SKM-1 (cell line): ENCODE measurements around the gene TIMM13.
"Not testable (repeated sequence)": the region's sequence is repeated elsewhere in the genome, so short reads cannot be mapped to it uniquely, and the experiment has no call there.

Experiments
- DNase-seq: peaks from one replicate; lab custom pipeline; 2025; ENCODE audit not compliant: unreplicated experiment; lab: John Stamatoyannopoulos, UW

TIMM13 gene

DNA sequence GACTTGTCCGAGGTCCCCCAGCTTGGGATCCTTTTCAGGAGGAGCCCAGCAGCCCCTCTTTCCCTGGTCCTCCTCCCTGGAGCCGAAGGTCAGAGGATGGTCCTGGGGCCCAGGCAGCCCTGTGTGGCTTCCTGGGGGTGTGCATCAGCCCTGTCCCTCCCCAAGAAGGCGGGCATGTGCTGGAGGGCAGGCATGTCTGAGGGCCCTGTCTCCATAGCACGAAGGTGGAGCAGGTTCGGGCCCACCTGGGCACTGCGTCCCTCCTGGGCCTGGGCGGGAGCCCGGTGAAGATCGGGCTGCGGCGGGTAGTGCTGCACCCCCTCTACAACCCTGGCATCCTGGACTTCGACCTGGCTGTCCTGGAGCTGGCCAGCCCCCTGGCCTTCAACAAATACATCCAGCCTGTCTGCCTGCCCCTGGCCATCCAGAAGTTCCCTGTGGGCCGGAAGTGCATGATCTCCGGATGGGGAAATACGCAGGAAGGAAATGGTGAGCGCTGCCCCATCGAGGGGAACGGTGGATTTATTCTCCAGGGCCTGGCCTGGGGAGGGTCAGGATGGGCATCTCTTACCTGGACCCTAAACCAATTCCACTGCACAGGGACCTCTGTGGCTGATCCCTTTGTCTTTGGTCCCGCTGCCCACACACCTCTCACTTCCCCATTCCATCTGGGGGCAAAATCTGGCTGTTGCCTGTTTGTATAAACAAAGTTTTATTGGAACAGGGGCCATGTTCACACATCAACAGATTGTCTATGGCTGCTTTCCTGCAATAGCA, 10.9 kb downstream of the TIMM13 start:
- no peak for DNase-seq

DNA sequence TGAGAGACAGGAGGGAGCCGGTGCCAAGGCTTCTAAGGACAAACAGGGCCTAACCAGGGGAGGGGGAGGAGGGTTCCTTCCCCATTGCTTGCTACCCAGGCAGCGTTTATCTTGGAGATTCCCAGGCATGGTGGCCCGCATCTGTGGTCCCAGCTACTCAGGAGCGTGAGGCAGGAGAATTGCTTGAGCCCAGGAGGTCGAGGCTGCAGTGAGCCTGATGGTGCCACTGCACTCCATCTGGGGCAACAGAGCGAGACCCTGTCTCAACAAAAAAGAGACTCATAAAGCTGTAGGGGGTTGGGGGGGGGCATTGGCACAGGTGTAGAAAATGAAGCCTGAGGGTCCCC, 11.4 kb downstream of the TIMM13 start:
- no peak for DNase-seq

DNA sequence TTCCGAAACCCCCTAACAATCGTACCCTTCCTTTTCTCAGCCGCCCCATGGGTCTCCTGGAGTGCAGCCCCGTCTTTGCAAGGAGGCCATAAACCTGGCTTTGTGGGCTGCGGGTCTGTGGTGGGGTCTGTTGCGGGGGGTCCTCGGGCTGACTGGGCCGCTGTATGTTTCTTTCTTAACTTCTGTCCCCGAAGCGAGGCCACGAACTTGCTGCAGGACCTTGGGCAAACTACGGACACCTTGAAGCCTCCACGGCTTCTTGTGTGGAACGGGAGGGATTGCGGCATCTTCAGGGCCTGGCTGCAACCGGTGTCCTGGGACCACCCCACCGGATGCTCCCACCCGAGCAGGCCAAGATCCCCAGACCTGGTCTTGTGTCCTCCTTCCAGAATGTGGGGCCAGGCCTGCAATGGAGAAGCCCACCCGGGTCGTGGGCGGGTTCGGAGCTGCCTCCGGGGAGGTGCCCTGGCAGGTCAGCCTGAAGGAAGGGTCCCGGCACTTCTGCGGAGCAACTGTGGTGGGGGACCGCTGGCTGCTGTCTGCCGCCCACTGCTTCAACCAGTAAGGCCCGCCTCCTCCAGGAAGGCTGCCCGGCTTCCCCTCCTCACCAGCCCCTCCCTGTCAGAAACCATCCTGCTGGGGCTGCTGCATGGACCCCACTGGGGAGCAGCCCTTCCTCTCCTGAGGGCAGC, 12.0 kb downstream of the TIMM13 start:
- DNase-seq, result no peak

DNA sequence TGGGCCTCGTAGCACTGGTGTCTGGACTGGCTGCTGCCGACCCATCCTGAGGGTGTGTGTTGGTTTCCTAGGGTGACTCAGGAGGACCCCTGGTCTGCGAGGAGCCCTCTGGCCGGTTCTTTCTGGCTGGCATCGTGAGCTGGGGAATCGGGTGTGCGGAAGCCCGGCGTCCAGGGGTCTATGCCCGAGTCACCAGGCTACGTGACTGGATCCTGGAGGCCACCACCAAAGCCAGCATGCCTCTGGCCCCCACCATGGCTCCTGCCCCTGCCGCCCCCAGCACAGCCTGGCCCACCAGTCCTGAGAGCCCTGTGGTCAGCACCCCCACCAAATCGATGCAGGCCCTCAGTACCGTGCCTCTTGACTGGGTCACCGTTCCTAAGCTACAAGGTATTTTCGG, 13.8 kb downstream of the TIMM13 start:
- no peak for DNase-seq

DNA sequence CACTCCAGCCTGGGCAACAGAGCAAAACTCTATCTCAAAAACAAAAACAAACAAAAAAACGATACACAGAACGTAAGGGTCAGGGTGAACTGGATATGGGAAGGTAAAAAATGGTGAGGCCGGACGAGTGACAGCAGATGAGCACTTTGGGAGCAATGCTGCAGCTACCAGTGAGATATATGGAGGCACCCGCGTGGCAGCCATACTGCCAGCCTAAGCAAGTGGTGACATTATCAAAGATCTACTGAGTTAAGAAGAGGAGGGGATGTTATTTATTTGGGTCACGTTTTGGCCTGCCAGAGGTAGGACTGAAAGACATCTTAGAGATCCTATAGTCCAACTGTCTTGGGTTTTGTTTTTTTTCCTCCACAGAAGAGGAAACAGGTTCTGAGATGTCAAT, 14.2 kb downstream of the TIMM13 start:
- no peak for DNase-seq

DNA sequence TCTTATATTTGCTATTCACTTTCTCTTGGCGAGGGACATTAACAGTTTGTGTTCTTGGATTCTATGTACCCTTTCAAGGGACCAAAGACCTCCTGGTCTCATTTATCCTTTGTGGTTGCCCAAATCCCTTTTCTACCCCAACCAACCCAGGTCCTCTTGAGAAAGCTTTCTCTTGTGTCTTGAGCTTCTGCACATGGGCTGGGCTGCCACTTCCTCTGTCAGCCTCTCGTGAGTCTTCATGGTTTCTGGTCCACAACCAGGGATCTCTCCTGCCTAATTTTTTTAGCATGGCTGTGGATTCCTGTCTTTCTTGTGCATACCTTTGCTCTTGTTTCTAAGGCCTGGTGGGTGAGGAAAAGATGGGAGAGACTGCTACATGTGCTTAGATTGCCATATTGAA, 14.9 kb downstream of the TIMM13 start:
- no peak for DNase-seq

DNA sequence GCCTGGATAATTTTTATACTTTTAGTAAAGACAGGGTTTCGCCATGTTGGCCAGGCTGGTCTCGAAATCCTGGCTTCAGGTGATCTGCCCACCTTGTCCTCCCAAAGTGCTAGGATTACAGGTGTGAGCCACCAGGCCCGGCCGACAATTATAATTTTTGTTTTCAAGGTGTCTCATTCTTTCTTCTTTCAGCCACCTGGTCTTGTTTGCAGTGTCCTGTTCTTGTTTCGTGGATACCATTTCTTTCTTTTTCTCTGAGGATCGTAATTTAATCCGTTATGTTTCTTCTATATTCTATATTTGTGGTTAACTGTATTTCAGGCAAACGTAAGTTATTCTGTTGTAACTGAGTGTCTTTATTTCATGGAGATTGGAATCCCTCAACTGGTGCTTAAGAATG, 15.7 kb downstream of the TIMM13 start:
- DNase-seq, result no peak

DNA sequence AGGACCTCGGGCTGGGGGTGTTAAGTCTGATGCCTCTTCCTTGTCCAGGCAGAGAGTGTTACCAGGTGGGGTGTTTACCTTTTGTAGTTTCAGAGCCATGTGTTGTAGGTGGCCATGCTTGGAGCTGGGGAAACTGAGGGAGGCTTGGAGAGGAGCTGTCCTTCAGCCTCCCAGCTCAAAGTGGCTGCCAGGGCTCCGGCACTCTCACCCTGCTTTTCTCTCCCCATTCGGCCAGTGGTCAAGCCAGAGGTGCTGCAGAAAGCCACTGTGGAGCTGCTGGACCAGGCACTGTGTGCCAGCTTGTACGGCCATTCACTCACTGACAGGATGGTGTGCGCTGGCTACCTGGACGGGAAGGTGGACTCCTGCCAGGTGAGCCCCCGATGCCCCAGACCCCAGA, 17.4 kb downstream of the TIMM13 start:
- DNase-seq, result no peak

DNA sequence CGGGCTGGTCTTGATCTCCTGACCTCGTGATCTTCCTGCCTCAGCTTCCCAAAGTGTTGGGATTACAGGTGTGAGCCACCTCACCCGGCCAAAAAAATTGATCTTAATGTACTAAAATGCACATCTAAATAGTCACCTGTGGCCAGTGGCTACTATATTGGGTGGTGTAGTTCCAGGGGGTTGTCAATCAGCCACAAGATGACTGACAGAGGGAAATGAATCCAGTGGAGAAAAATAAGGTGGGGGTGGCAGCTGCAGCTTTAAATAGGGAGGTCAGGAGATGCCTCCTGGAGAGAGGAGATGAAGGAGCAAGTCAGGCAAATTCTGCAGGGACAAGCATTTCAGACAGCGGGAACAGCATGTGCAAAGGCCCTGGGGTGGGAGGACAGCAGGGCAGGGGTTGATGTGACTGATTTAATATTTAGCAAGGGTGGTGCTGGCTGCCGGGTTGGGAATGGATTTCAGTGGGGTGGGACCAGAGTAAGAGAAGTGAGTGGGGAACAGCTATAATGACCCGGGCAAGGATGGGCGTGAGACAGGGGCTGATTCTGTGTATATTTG, 18.0 kb downstream of the TIMM13 start:
- no peak for DNase-seq

DNA sequence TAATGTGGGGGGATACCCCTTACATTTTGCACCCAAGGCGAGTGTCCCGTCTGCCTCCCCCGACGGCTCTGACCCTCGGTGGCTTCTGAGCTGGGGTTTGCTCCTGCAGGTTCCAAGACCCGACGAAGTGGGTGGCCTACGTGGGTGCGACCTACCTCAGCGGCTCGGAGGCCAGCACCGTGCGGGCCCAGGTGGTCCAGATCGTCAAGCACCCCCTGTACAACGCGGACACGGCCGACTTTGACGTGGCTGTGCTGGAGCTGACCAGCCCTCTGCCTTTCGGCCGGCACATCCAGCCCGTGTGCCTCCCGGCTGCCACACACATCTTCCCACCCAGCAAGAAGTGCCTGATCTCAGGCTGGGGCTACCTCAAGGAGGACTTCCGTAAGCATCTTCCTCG, 19.1 kb downstream of the TIMM13 start:
- no peak for DNase-seq

DNA sequence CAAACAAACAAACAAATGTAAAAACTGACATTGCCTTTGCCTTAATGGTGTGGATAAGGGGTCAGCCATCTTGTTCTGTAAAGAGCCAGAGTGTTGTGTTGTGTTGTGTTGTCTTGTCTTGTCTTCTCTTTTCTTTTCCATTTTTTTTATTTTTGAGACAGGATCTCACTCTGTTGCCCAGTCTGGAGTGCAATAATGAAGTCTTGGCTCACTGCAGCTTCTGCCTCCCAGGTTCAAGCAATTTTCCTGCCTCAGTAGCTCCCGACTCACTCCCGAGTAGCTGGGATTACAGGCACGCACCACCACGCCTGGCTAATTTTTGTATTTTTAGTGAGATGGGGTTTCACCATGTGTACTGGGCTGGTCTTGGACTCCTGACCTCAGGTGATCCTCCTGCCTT, 27.8 kb downstream of the TIMM13 start:
- no peak for DNase-seq

DNA sequence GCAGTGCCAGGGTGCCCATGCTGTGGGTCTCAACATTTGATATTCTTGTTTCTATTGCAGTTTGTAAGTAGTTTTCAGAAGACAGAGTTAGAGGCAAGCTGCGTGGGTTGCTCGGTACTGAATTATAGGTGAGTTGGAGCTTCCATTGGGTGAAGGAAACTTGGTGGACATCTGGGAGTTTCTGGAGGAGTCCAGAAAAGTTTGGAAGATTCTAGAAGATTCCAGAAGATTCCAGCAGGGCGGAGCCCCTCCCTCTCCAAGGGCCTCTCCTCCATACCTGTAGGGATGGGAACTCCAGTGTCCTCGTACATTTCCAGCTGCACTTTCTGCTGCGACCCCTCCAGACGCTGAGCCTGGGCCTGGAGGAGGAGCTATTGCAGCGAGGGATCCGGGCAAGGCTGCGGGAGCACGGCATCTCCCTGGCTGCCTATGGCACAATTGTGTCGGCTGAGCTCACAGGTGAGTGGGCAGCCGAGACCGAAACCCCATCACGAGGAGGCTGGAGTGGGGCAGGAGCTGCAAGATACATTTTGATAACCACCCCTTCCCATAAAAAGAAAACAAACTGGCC, 28.6 kb downstream of the TIMM13 start:
- DNase-seq, result no peak

DNA sequence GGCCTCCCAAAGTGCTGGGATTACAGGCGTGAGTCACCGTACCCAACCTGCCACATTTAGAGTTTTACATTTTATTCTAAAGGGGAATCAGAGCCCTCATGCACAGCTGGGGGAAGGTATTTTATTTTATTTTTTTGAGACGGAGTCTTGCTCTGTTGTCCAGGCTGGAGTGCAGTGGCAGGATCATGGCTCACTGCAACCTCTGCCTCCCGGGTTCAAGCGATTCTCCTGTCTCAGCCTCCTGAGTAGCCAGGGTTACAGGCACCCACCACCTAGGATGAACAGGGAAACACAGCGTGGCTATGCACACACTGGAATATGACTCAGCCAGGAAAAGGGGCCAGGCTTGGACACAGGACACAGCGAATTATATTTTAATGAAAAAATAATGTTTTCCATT, 30.2 kb downstream of the TIMM13 start:
- not testable (repeated sequence) for DNase-seq

DNA sequence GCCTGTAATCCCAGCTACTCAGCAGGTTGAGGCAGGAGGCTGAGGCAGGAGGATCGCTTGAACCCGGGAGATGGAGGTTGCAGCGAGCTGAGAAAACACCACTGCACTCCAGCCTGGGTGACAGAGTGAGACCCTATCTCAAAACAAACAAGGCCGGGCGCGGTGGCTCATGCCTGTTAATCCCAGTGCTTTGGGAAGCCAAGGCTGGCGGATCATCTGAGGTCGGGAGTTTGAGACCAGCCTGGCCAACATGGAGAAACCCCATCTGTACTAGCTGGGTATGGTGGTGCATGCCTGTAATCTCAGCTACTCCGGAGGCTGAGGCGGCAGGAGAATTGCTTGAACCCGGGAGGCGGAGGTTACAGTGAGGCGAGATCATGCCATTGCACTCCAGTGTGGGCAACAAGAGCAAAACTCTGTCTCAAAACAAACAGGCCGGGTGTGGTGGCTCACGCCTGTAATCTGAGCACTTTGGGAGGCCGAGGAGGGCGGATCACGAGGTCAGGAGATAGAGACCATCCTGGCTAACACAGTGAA, 32.0 kb downstream of the TIMM13 start:
- DNase-seq, result not testable (repeated sequence)

DNA sequence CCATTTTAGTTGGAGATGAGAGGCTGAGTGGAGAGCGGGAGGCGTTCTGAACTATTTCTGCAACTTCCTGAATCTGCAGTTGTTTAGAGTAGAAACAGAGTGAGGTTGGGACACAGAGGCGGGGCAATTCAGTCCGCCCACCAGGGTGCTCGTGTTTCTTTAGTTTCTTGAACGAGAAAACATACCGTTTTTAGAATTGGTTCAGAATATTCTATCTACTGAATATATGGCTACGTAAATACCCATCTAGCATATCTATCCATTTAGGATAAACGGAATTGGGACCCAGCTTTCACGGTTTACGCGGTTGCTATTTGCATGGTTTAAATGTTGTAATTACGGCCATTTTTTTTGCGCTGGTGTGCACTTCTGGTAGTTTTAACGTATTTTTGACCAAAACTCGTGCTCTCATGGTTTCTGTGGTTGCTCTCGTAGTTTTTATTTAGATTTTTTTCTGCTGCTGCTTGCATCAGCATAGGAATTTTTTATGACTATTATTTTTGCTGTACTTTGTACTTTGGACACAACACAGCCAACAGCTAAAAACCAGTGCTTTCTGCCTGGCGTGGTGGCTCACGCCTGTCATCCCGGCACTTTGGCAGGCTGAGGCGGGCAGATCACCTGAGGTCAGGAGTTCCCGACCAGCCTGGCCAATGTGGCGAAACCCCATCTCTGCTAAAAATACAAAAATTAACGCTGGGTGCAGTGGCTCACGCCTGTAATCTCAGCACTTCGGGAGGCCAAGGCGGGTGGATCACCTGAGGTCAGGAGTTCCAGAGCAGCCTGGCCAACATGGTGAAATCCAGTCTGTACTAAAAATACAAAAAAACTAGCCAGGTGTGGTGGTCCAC, 32.7 kb downstream of the TIMM13 start:
- DNase-seq, result peak; percentile 85

DNA sequence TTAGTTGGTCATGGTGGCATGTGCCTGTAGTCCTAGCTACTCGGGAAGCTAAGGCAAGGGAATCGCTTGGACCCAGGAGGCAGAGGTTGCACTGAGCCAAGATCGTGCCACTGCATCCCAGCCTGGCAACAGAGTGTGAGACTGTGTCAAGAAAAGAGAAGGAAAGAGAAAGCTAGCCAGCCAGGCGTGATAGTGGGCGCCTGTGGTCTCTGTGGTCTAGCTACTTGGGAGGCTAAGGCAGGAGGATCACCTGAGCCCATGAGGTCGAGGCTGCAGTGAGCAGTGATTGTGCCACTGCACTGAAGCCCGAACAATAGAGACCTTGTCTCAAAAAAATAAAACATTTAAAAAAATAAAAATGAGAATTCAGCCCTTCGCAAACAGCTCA, 33.3 kb downstream of the TIMM13 start:
- DNase-seq, result no peak

DNA sequence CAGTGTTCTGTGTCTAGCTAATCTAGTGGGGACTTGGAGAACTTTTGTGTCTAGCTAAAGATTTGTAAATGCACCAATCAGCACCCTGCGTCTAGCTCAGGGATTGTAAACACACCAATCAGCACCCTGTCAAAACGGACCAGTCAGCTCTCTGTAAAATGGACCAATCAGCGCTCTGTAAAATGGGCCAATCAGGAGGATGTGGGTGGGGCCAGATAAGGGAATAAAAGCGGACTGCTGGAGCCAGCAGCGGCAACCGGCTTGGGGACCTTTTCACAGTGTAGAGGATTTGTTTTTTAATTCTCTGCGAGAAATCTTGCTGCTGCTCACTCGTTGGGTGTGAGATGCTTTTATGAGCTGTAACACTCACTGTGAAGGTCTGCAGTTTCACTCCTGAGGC, 34.5 kb downstream of the TIMM13 start:
- DNase-seq, result not testable (repeated sequence)

DNA sequence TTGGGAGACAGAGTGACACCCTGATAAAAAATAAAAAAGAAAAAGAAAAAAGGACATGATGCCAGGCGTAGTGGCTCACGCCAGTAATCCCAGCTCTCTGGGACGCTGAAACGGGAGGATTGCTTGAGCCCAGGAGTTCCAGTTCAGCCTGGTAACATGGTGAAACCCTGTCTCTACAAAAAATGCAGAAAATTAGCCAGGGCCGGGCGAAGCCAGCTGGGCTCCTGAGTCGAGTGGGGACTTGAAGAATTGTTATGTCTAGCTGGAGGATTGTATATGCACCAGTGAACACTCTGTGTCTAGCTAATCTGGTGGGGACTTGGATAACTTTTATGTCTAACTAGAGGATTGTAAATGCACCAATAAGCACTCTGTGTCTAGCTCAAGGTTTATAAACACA, 35.0 kb downstream of the TIMM13 start:
- DNase-seq, result no peak

DNA sequence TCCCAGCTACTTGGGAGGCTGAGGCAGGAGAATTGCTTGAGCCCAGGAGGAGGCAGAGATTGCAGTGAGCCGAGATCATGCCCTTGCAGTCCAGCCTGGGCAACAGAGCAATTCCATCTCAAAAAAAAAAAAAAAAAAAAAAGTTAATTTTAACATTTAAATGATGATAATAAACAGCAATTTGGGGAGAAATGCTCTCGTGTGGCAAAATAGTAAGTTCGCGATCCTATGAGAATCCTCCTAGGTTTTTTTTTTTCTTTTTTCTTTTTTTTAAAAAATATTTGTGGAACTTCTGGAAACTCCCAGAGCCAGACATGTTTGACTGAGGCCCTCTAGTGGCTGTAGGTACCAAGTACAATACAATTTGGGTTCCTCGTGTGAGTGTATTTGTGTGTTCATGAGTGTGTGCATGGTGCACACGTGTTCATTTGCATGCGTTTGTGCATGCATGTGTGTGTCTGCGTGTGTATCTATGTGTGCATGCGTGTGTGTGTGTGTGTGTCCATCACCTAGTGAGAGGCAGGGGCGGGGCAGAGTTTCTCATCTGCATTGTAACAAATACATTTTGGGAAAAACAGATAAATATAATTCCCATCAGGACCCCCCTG, 36.2 kb downstream of the TIMM13 start:
- DNase-seq, result peak; percentile 18

DNA sequence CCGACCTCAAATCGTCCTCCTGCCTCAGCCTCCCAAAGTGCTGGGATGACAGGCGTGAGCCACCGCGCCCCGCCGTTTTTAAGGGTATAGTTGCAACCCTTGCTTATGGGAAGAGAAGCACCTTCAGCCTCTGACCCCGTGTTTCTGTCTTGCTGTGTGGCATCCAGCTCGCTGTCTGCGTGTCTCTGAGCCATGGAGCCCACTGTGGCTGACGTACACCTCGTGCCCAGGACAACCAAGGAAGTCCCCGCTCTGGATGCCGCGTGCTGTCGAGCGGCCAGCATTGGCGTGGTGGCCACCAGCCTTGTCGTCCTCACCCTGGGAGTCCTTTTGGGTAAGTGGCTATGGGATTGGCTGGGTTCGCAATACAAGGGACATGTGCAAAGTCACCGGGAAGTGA, 37.8 kb downstream of the TIMM13 start:
- no peak for DNase-seq
